Skeletal muscle tissue (tissue), 4 donors: ENCODE results near the gene ISL2. TPM values are rescaled to one million over a fixed set of nuclear protein-coding genes. Genes with fewer than 3 reads are reported as not detected.

Source experiments
- H3K27ac ChIP-seq: one replicate; pipeline ENCODE4 v1.7.0; 2013; ENCODE audit warnings: mild to moderate bottlenecking, low read depth, low read length, inconsistent platforms
- H3K27me3 ChIP-seq, 3 donors: one replicate each; pipeline ENCODE4 v1.7.0; 2013; ENCODE audit warnings: low read length in 3 of 3; ENCODE audit not compliant: control insufficient read depth in 3 of 3, insufficient read depth in 3 of 3
- H3K36me3 ChIP-seq, 3 donors: one replicate each; pipeline ENCODE4 v1.7.0; 2013; ENCODE audit warnings: low read length in 3 of 3; ENCODE audit not compliant: control insufficient read depth in 3 of 3, insufficient read depth in 3 of 3
- H3K4me1 ChIP-seq, 3 donors: one replicate each; pipeline ENCODE4 v1.7.0; 2013; ENCODE audit warnings: low read length in 3 of 3, mild to moderate bottlenecking in 3 of 3; ENCODE audit not compliant: control insufficient read depth in 3 of 3, insufficient read depth in 3 of 3
- H3K4me3 ChIP-seq, 3 donors: one replicate each; pipeline ENCODE4 v1.7.0; 2013; ENCODE audit warnings: low read length in 3 of 3
- H3K9ac ChIP-seq, 3 donors: one replicate each; pipeline ENCODE4 v1.7.0; 2013; ENCODE audit warnings: low read length in 3 of 3, mild to moderate bottlenecking in 3 of 3, moderate library complexity in 2 of 3, low read depth in 1 of 3
- H3K9me3 ChIP-seq, 3 donors: one replicate each; pipeline ENCODE4 v1.7.0; 2013; ENCODE audit warnings: low read length in 3 of 3; ENCODE audit not compliant: control insufficient read depth in 3 of 3
- total RNA-seq: library from RNA; depleted of rRNA; stranded (reverse); fragments of >200 nt; gene quantifications from one replicate; pipeline ENCODE4 v1.2.3, GENCODE V29; 2014
- donor health status: Osteomylitis.

Gene ISL2
- total RNA-seq, 1 donor from 2014 or later, result not detected

- H3K9ac ChIP-seq, result no peak overlapping the region
- peaks cover 30 to 39% (median 31%) of the 10 kb centered on the region in 3 donors for H3K4me1 ChIP-seq
- peak overlapping the region in 1 of 3 donors; percentile 27 for H3K4me3 ChIP-seq
- no peaks in the 10 kb centered on the region for H3K36me3 ChIP-seq
- H3K27me3 ChIP-seq, result peaks cover 76 to 82% (median 80%) of the 10 kb centered on the region in 3 donors
- no peaks in the 10 kb centered on the region for H3K9me3 ChIP-seq
- no peak overlapping the region for H3K27ac ChIP-seq
Observed at GRCh38 chr15:76335307-76336253, 993 bp upstream of the ISL2 start.

- Histone ChIP-seq H3K4me1 (peaks cover 40 to 54% (median 44%) of the 10 kb centered on the region in 3 donors), H3K27me3 (peaks cover 91 to 98% (median 94%) of the 10 kb centered on the region in 3 donors), H3K36me3 (no peaks in the 10 kb centered on the region), H3K27ac (no peak overlapping the region), H3K9me3 (no peaks in the 10 kb centered on the region), H3K9ac (no peak overlapping the region), H3K4me3 (peak overlapping the region in 2 of 3 donors; percentile 4 to 19)
Observed at GRCh38 chr15:76337059-76337695, 604 bp downstream of the ISL2 start.

DNA sequence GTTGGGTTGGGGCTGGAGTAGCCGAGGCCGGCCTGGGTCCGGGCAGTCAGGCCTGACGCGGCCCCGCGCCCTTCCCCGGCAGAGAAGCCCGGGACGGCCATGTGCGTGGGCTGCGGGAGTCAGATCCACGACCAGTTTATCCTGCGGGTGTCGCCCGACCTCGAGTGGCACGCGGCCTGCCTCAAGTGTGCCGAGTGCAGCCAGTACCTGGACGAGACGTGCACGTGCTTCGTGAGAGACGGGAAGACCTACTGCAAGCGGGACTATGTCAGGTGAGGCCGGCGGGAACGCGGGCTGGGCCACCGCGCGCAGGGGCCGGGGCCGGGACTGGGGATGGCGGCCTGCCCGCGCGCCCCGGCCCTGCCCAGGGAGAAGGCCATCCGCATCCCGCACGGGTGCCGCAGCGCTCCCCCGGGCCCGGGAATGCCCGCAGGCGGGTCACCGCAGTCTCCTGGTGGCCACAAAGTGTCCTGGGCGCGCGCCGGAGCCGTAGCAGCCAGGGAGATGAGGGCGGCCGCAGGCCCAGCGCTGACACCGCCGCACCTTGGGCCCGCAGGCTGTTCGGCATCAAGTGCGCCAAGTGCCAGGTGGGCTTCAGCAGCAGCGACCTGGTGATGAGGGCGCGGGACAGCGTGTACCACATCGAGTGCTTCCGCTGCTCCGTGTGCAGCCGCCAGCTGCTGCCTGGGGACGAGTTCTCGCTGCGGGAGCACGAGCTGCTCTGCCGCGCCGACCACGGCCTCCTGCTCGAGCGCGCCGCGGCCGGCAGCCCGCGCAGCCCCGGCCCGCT lies 1.3 kb downstream of the ISL2 start:
- Histone ChIP-seq H3K4me1 (peaks cover 40 to 54% (median 44%) of the 10 kb centered on the region in 3 donors), H3K27me3 (peaks cover 97 to 99% (median 97%) of the 10 kb centered on the region in 3 donors), H3K4me3 (peak overlapping the region in 1 of 3 donors; percentile 4), H3K9me3 (no peaks in the 10 kb centered on the region), H3K36me3 (no peaks in the 10 kb centered on the region), H3K9ac (no peak overlapping the region), H3K27ac (no peak overlapping the region)

DNA sequence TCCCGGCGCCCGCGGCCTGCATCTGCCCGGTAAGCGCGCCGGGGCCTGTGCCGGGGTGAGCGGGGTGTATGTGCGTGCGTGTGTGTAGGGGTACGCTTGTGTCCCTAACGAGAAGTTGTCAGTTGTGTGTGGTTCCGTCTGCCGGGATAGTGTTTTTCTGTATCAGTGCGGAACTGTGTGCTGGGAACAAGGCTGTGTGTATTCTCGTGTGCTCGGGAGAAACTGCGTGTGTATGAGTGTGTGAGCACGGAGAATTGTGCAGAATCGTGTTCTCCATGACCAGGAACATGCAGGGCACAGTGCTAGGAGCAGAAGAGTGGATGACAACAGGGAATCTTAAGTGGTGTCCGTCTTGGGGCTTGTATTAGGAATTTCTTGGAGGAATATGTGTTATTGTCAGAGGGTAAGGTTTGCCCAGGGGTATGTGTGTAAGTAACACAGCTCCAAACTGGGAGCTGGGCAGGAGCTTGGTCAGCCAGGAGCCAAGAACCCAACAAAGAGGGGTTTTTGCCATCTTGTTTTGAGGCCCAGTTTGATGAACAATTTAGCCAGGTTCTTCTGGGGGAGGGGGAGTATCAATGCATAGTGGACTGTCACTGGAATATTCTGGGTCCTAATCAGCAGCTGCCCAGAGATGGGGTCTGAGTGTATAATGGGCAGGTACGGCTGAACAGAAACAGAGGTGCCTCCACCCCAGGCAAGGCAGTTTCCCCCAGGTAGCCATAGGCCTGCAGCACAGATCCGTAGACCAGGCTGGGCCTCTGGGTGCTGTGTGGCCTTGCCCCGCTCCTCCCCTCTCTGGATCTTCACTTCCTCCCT lies 2.1 kb downstream of the ISL2 start:
- Histone ChIP-seq H3K36me3 (no peaks in the 10 kb centered on the region), H3K27ac (no peak overlapping the region), H3K9me3 (no peaks in the 10 kb centered on the region), H3K4me1 (peaks cover 40 to 54% (median 44%) of the 10 kb centered on the region in 3 donors), H3K4me3 (no peak overlapping the region), H3K9ac (no peak overlapping the region), H3K27me3 (peaks cover 95 to 99% (median 97%) of the 10 kb centered on the region in 3 donors)

- Histone ChIP-seq H3K4me1 (peaks cover 40 to 54% (median 44%) of the 10 kb centered on the region in 3 donors), H3K4me3 (peak overlapping the region in 2 of 3 donors; percentile 63)
Observed at GRCh38 chr15:76339305-76340197, 3.0 kb downstream of the ISL2 start.

GRCh38 chr15:76340198-76340802 lies 3.7 kb downstream of the ISL2 start:
- Histone ChIP-seq H3K4me3 (peak overlapping the region; percentile 43 to 63 (median 63)), H3K27ac (no peak overlapping the region), H3K9me3 (no peaks in the 10 kb centered on the region), H3K27me3 (peaks cover 96 to 97% (median 96%) of the 10 kb centered on the region in 3 donors), H3K4me1 (peaks cover 38 to 51% (median 42%) of the 10 kb centered on the region in 3 donors), H3K36me3 (no peaks in the 10 kb centered on the region), H3K9ac (peak overlapping the region in 2 of 3 donors; percentile 38 to 40)

More at GRCh38 chr15:76339305-76340197, 3.0 kb downstream of the ISL2 start:
- Histone ChIP-seq H3K27me3 (peaks cover 96 to 97% (median 97%) of the 10 kb centered on the region in 3 donors), H3K9me3 (no peaks in the 10 kb centered on the region), H3K27ac (no peak overlapping the region), H3K9ac (peak overlapping the region in 1 of 3 donors; percentile 8), H3K36me3 (no peaks in the 10 kb centered on the region)

DNA sequence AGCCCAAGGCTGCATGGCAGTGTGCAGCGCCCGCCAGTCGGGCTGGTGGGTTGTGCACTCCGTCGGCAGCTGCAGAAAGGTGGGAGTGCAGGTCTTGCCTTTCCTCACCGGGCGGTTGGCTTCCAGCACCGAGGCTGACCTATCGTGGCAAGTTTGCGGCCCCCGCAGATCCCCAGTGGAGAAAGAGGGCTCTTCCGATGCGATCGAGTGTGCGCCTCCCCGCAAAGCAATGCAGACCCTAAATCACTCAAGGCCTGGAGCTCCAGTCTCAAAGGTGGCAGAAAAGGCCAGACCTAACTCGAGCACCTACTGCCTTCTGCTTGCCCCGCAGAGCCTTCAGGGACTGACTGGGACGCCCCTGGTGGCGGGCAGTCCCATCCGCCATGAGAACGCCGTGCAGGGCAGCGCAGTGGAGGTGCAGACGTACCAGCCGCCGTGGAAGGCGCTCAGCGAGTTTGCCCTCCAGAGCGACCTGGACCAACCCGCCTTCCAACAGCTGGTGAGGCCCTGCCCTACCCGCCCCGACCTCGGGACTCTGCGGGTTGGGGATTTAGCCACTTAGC lies 4.3 kb downstream of the ISL2 start:
- H3K27me3 ChIP-seq, result peaks cover 96 to 97% (median 96%) of the 10 kb centered on the region in 3 donors
- H3K4me1 ChIP-seq, result peaks cover 37 to 47% (median 37%) of the 10 kb centered on the region in 3 donors
- peak overlapping the region in 1 of 3 donors; percentile 40 for H3K9ac ChIP-seq
- H3K4me3 ChIP-seq, result peak overlapping the region in 2 of 3 donors; percentile 63
- H3K36me3 ChIP-seq, result no peaks in the 10 kb centered on the region
- no peaks in the 10 kb centered on the region for H3K9me3 ChIP-seq
- H3K27ac ChIP-seq, result no peak overlapping the region
